ENCODE data around the gene MCCD1. TPM values are rescaled to one million over a fixed set of nuclear protein-coding genes. Genes with fewer than 3 reads are reported as not detected.

Gene MCCD1
- polyA plus RNA-seq, 12 donors, result not detected

GRCh38 chr6:31569861-31570536 lies 41.2 kb downstream of the MCCD1 start:
- DNase-seq, result no peak

- no peak for DNase-seq
Measured at GRCh38 chr6:31572041-31572911, 43.5 kb downstream of the MCCD1 start, which contains the start of gene LTA. Gene LTA, plus strand, starts transcription at chr6:31572289. Its CDS starts 454 bp downstream, at chr6:31572743.

- DNase-seq, result no peak
Measured at GRCh38 chr6:31573239-31574105, 44.7 kb downstream of the MCCD1 start.

- no peak for DNase-seq
Measured at GRCh38 chr6:31574106-31575061, 45.6 kb downstream of the MCCD1 start.

- peak; percentile 32 for DNase-seq
Measured at GRCh38 chr6:31575335-31575901, 46.7 kb downstream of the MCCD1 start, which contains the start of gene TNF. Gene TNF, plus strand, starts transcription at chr6:31575565. Its CDS starts 177 bp downstream, at chr6:31575742.

- no peak for DNase-seq
Measured at GRCh38 chr6:31575952-31576685, 47.4 kb downstream of the MCCD1 start.

- DNase-seq, result no peak
Measured at GRCh38 chr6:31576897-31577578, 48.3 kb downstream of the MCCD1 start.

- DNase-seq, result no peak
Measured at GRCh38 chr6:31577579-31577966, 48.8 kb downstream of the MCCD1 start.

- no peak for DNase-seq
Measured at GRCh38 chr6:31578184-31579118, 49.7 kb downstream of the MCCD1 start.

GRCh38 chr6:31579119-31579505 lies 50.4 kb downstream of the MCCD1 start:
- no peak for DNase-seq

Other genes with a start within 250 kb of the MCCD1 start
- 100 to 1,000 TPM in 11 of 12 donors, not detected in 1; 106 to 262 (median 145) TPM for gene HLA-B, start 171.8 kb upstream of the MCCD1 start, polyA plus RNA-seq (ENCODE audit: insufficient read length in 12 of 12)
- 10 to 100 TPM in 2 of 12 donors, 1 to 10 TPM in 9, not detected in 1; 2.8 to 12.5 (median 7.0) TPM for gene MICA, start 125.4 kb upstream of the MCCD1 start, polyA plus RNA-seq (ENCODE audit: insufficient read length in 12 of 12)
- gene MICB, start 30.8 kb upstream of the MCCD1 start, polyA plus RNA-seq (ENCODE audit: insufficient read length in 12 of 12), result 1 to 10 TPM in 2 of 12 donors, under 1 TPM in 8, not detected in 2; 0.37 to 1.9 (median 0.78) TPM
- 100 to 1,000 TPM in 11 of 12 donors, not detected in 1; 312 to 457 (median 352) TPM for gene DDX39B, start 13.0 kb downstream of the MCCD1 start, polyA plus RNA-seq (ENCODE audit: insufficient read length in 12 of 12)
- 1 to 10 TPM in 10 of 12 donors, not detected in 2; 3.3 to 6.6 (median 4.1) TPM for gene ATP6V1G2, start 17.6 kb downstream of the MCCD1 start, polyA plus RNA-seq (ENCODE audit: insufficient read length in 12 of 12)
- 10 to 100 TPM in 11 of 12 donors, not detected in 1; 11.4 to 23.7 (median 14.1) TPM for gene NFKBIL1, start 18.6 kb downstream of the MCCD1 start, polyA plus RNA-seq (ENCODE audit: insufficient read length in 12 of 12)
- gene LTA, start 43.3 kb downstream of the MCCD1 start, polyA plus RNA-seq (ENCODE audit: insufficient read length in 12 of 12), result 1 to 10 TPM in 1 of 12 donors, under 1 TPM in 5, not detected in 6; 0.13 to 2.6 (median 0.33) TPM
- 1 to 10 TPM in 1 of 12 donors, under 1 TPM in 8, not detected in 3; 0.11 to 1.5 (median 0.33) TPM for gene TNF, start 46.6 kb downstream of the MCCD1 start, polyA plus RNA-seq (ENCODE audit: insufficient read length in 12 of 12)
- gene LTB, start 53.5 kb downstream of the MCCD1 start, polyA plus RNA-seq (ENCODE audit: insufficient read length in 12 of 12), result 10 to 100 TPM in 1 of 12 donors, 1 to 10 TPM in 7, under 1 TPM in 2, not detected in 2; 0.57 to 23.4 (median 1.3) TPM
- 10 to 100 TPM in 2 of 12 donors, 1 to 10 TPM in 8, not detected in 2; 3.9 to 24.6 (median 5.9) TPM for gene LST1, start 57.3 kb downstream of the MCCD1 start, polyA plus RNA-seq (ENCODE audit: insufficient read length in 12 of 12)
- under 1 TPM in 6 of 12 donors, not detected in 6; 0.22 to 0.63 (median 0.25) TPM for gene NCR3, start 64.0 kb downstream of the MCCD1 start, polyA plus RNA-seq (ENCODE audit: insufficient read length in 12 of 12)
- 10 to 100 TPM in 11 of 12 donors, not detected in 1; 12.8 to 39.9 (median 18.8) TPM for gene AIF1, start 86.3 kb downstream of the MCCD1 start, polyA plus RNA-seq (ENCODE audit: insufficient read length in 12 of 12)
- gene PRRC2A, start 91.8 kb downstream of the MCCD1 start, polyA plus RNA-seq (ENCODE audit: insufficient read length in 12 of 12), result 100 to 1,000 TPM; 104 to 352 (median 123) TPM
- 100 to 1,000 TPM in 11 of 12 donors, not detected in 1; 153 to 248 (median 195) TPM for gene BAG6, start 123.7 kb downstream of the MCCD1 start, polyA plus RNA-seq (ENCODE audit: insufficient read length in 12 of 12)
- 1 to 10 TPM in 10 of 12 donors, not detected in 2; 3.4 to 9.7 (median 4.8) TPM for gene APOM, start 126.9 kb downstream of the MCCD1 start, polyA plus RNA-seq (ENCODE audit: insufficient read length in 12 of 12)
- 10 to 100 TPM in 11 of 12 donors, not detected in 1; 10.9 to 15.8 (median 12.5) TPM for gene C6orf47, start 131.8 kb downstream of the MCCD1 start, polyA plus RNA-seq (ENCODE audit: insufficient read length in 12 of 12)
- 10 to 100 TPM in 11 of 12 donors, not detected in 1; 12.1 to 25.8 (median 13.5) TPM for gene GPANK1, start 136.0 kb downstream of the MCCD1 start, polyA plus RNA-seq (ENCODE audit: insufficient read length in 12 of 12)
- 100 to 1,000 TPM in 11 of 12 donors, not detected in 1; 121 to 202 (median 144) TPM for gene CSNK2B, start 137.1 kb downstream of the MCCD1 start, polyA plus RNA-seq (ENCODE audit: insufficient read length in 12 of 12)
- gene LY6G5B, start 141.0 kb downstream of the MCCD1 start, polyA plus RNA-seq (ENCODE audit: insufficient read length in 12 of 12), result 10 to 100 TPM in 9 of 12 donors, 1 to 10 TPM in 2, not detected in 1; 6.1 to 27.9 (median 14.2) TPM
- gene LY6G5C, start 152.1 kb downstream of the MCCD1 start, polyA plus RNA-seq (ENCODE audit: insufficient read length in 12 of 12), result 1 to 10 TPM in 10 of 12 donors, not detected in 2; 1.2 to 6.4 (median 3.2) TPM
- gene ABHD16A, start 174.4 kb downstream of the MCCD1 start, polyA plus RNA-seq (ENCODE audit: insufficient read length in 12 of 12), result 10 to 100 TPM in 11 of 12 donors, not detected in 1; 35.4 to 54.1 (median 43.1) TPM
- gene LY6G6F, start 177.9 kb downstream of the MCCD1 start, polyA plus RNA-seq (ENCODE audit: insufficient read length in 12 of 12), result under 1 TPM in 1 of 12 donors, not detected in 11; 0.27 TPM
- 1 to 10 TPM in 1 of 12 donors, under 1 TPM in 5, not detected in 6; 0.50 to 1.1 (median 0.75) TPM for gene LY6G6D, start 186.4 kb downstream of the MCCD1 start, polyA plus RNA-seq (ENCODE audit: insufficient read length in 12 of 12)
- 1 to 10 TPM in 3 of 12 donors, under 1 TPM in 4, not detected in 5; 0.28 to 6.6 (median 0.63) TPM for gene LY6G6C, start 192.8 kb downstream of the MCCD1 start, polyA plus RNA-seq (ENCODE audit: insufficient read length in 12 of 12)
- gene MPIG6B, start 194.4 kb downstream of the MCCD1 start, polyA plus RNA-seq (ENCODE audit: insufficient read length in 12 of 12), result 1 to 10 TPM in 2 of 12 donors, under 1 TPM in 8, not detected in 2; 0.49 to 1.7 (median 0.63) TPM
- 100 to 1,000 TPM in 8 of 12 donors, 10 to 100 TPM in 3, not detected in 1; 89.7 to 152 (median 108) TPM for gene DDAH2, start 200.3 kb downstream of the MCCD1 start, polyA plus RNA-seq (ENCODE audit: insufficient read length in 12 of 12)
- 100 to 1,000 TPM in 11 of 12 donors, not detected in 1; 100 to 194 (median 129) TPM for gene CLIC1, start 207.6 kb downstream of the MCCD1 start, polyA plus RNA-seq (ENCODE audit: insufficient read length in 12 of 12)
- gene MSH5, start 211.0 kb downstream of the MCCD1 start, polyA plus RNA-seq (ENCODE audit: insufficient read length in 12 of 12), result 10 to 100 TPM in 6 of 12 donors, 1 to 10 TPM in 5, not detected in 1; 7.4 to 32.2 (median 13.8) TPM
- gene SAPCD1, start 233.7 kb downstream of the MCCD1 start, polyA plus RNA-seq (ENCODE audit: insufficient read length in 12 of 12), result 10 to 100 TPM in 1 of 12 donors, 1 to 10 TPM in 9, not detected in 2; 1.6 to 10.7 (median 2.4) TPM
- 1 to 10 TPM in 10 of 12 donors, not detected in 2; 1.1 to 4.1 (median 2.1) TPM for gene VWA7, start 248.4 kb downstream of the MCCD1 start, polyA plus RNA-seq (ENCODE audit: insufficient read length in 12 of 12)

Data from muscle of arm (tissue), 12 donors.